Measurements from ENCODE around the gene IGSF1.

The IGSF1 gene

DNA sequence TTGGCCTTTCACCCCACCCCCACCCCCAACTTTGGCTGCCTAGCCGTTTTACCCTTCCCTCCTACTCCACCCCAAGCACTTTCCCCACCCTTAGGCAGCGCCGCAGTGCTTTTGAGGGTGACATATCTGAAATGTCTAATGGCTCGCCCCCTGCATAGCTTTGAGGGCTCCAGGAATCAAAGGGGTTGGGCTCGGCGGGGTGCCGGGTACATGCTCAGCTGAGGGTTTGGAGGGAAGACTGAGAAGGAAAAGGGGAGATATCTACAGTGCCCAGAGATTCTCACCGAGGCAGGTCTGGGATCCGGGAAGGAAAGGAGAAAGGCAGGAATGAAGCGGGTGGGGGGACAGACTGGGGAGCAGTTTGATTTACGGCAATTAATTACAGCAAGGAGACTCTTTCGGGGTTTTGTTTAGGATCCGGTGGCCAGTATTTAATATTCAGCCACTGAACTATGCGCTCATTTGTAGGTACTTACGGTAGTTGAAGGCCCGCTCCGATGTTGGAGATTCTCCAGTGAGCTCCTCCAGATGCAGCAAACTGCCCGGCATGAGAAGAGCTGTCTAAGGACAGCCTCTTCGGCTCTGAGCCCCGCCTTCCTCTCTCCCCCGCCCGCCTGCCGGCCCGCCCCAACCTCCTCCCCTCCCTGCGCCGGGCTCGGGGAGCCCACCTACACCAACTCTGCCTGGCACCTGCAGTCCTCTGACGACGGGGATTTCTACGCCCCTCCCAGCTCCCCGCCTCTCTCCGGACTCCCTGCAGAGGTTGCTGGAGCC is at the start of gene IGSF1:
TSS of gene IGSF1 (minus strand) at position 569 of the 774 bp plus-strand sequence. CDS start 2,632 bp downstream, outside the sequence.
- no peak for DNase-seq (ENCODE audit: low read depth in 2 of 2)

DNA sequence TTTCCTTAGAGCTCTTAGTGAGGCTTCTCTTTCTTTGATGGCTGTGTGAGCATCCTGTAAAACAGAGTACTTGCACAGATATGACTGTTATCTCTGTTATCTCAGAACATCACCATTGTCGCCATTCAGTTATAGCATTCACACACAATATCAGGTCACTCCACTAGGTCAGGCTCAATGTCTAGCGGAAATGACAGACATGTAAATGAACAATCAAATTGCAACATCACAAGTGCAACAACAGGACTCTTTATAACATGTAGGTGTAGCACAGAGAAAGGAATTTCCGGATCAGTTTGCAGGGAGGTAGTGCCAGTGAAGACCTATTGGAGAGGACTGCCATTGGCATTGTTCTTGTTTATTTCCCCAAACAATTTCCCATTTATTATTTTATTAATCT is 43.2 kb upstream of the IGSF1 start:
- DNase-seq (ENCODE audit: low read depth in 2 of 2), result no peak

GRCh38 chrX:131331152-131331551 is 42.0 kb upstream of the IGSF1 start:
- DNase-seq (ENCODE audit: low read depth in 2 of 2), result no peak

GRCh38 chrX:131330735-131331134 is 41.6 kb upstream of the IGSF1 start:
- no peak for DNase-seq (ENCODE audit: low read depth in 2 of 2)

DNA sequence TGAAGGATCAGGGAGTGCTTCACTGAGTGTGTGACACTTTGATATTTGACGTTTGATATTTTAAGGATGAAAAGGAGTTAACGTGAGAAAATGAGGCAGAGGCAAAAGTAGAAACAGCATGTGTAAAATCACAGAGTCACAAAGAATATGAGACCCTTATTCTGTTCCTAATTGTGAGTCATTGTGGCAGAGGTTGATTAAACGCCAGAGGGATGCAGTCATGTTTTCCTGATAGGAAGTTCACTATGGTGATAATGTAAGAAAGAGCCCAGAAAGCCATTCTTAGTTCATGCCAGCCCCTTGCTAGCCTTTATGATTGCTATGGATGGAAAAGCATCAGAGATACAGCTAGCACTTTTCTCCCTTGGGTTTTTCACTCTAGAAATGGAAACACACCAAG is 33.5 kb upstream of the IGSF1 start:
- DNase-seq (ENCODE audit: low read depth in 2 of 2), result no peak

GRCh38 chrX:131317326-131317725 is 28.2 kb upstream of the IGSF1 start:
- DNase-seq (ENCODE audit: low read depth in 2 of 2), result no peak

- no peak for DNase-seq (ENCODE audit: low read depth in 2 of 2)
Measured at GRCh38 chrX:131316260-131316659, 27.2 kb upstream of the IGSF1 start.

- DNase-seq (ENCODE audit: low read depth in 2 of 2), result no peak
Measured at GRCh38 chrX:131308980-131309379, 19.9 kb upstream of the IGSF1 start.

- DNase-seq (ENCODE audit: low read depth in 2 of 2), result no peak
Measured at GRCh38 chrX:131306601-131307000, 17.5 kb upstream of the IGSF1 start.

GRCh38 chrX:131305926-131306325 is 16.8 kb upstream of the IGSF1 start:
- no peak for DNase-seq (ENCODE audit: low read depth in 2 of 2)

DNA sequence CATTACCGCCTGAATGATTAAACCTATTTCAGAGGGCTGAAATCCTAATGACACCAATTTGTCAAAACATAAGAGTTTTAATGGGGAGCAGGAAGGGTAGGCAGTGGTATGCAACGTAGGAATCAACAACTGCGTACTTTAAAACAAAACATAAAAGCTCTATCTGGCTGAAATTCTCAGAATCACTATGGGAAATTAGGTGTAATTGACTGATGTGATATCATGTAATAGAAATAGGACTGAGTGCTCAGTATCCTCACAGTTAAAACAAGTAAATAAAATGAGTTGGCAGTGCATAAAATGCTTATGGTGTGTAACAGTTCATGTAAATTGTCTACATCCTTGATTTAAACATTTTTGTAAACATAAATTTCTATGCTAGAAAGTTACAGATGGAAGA is 13.6 kb upstream of the IGSF1 start:
- no peak for DNase-seq (ENCODE audit: low read depth in 2 of 2)

GRCh38 chrX:131301155-131301554 is 12.0 kb upstream of the IGSF1 start:
- DNase-seq (ENCODE audit: low read depth in 2 of 2), result no peak

DNA sequence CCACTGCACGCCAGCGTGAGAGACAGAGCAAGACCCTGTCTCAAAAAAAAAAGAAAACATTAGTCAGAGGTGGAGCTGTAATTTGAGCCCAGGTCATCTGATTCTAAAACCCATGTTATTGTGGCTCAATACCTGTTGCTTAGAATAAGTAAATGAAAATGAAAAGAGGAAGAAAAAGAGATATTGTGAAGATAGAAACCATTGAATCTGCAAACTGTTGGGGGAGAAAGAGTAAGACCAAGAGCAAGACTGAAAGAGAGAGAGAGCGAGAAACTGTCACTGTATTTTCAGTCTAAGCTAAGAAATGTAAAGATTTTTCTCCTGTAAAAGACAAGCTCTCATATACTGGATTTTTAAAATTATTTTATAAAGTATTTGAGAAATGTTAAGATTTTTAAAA is 9.7 kb upstream of the IGSF1 start:
- DNase-seq (ENCODE audit: low read depth in 2 of 2), result no peak

GRCh38 chrX:131298036-131298435 is 8.9 kb upstream of the IGSF1 start:
- no peak for DNase-seq (ENCODE audit: low read depth in 2 of 2)

DNA sequence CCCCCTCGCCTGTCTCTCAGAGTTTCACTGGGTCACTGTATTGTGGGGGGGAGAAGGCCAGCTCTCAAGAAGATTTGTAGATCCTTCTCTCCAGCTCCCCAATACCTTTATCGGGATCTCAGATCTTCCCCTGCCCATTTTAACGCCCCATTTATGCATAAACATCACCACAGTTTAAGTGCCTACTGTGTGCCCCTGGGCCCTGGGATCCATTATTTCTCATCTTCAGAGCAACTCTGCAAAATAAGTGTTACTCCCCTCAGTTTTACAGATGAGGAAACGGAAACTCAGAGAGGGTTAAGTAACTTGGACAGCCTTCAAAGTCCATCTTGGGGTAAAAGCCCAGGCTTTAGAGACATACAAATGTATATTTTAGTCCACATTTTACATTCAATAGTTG is 421 bp upstream of the IGSF1 start:
- no peak for DNase-seq (ENCODE audit: low read depth in 2 of 2)

- no peak for DNase-seq (ENCODE audit: low read depth in 2 of 2)
Measured at GRCh38 chrX:131288188-131288587, 918 bp downstream of the IGSF1 start.

GRCh38 chrX:131287560-131288179 is 1.4 kb downstream of the IGSF1 start:
- no peak for DNase-seq (ENCODE audit: low read depth in 2 of 2)

- no peak for DNase-seq (ENCODE audit: low read depth in 2 of 2)
Measured at GRCh38 chrX:131279617-131280016, 9.5 kb downstream of the IGSF1 start.

- DNase-seq (ENCODE audit: low read depth in 2 of 2), result no peak
Measured at GRCh38 chrX:131279197-131279596, 9.9 kb downstream of the IGSF1 start.

DNA sequence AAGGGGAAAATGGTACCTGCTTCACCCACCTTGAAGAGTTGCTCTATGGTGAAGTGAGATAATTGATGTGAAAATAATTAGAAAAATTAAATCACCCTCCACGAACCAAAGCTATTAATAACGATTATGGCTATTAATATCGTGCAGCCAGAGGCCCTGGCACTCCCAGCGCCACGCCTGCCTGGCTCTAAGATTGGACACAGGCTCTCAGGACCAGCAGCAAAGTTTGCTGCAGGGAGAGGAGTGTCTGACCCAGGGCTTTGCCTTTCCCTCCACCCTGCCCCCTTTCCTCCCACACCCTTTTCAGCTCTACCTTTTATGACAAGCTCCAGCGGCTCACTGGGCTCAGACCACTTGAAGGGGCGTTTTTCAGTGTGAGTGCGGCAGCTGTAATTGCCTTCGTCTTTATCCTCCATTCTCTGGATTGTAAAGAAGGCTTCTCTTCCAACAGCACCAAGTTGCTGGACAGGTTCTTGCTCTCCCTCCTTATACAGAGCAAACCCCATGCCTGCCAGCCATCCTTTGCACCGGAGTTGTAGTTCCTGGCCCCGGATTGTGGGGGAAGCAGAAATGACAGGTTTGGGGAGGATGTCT is 11.5 kb downstream of the IGSF1 start:
- DNase-seq (ENCODE audit: low read depth in 2 of 2), result no peak

- no peak for DNase-seq (ENCODE audit: low read depth in 2 of 2)
Measured at GRCh38 chrX:131273011-131273410, 16.1 kb downstream of the IGSF1 start.

DNA sequence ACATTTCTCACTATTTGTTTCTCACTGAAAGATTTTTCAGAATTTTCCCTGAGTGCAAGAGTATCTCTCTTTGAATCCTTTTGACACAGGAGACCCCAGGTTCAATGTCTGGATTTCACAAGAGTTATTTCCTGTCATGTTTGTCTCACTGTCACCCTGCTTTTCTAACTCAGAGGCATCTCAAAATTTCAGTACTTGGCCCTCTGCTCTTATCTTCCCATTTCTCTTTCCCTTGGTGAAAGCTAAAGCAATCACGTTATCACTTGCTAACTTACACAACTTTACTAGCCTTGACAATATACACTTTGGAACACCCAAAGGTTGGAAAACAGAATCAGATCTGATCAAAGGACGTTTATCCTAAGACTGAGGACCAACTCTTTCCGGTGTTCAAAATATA is 17.3 kb downstream of the IGSF1 start:
- DNase-seq (ENCODE audit: low read depth in 2 of 2), result no peak

GRCh38 chrX:131271274-131271673 is 17.8 kb downstream of the IGSF1 start:
- no peak for DNase-seq (ENCODE audit: low read depth in 2 of 2)

Data from stimulated activated CD4-positive, alpha-beta T cell treated with anti-CD3 and anti-CD28 coated beads, Interleukin-1b, Interleukin-23, amount 100 ng/mL, for 4 hours (primary cell).